IMR-90 (cell line): ENCODE measurements around the gene PDHA2. TPM values are rescaled to one million over a fixed set of nuclear protein-coding genes. Genes with fewer than 3 reads are reported as not detected.

Source experiments
- ATAC-seq: fragments of 200-7000 bp; cut with Tn5 transposase; 2 replicates; pipeline ENCODE4 v1.9.1; 2020; ENCODE audit warnings: low read depth, mild to moderate bottlenecking, moderate library complexity
- BruUV-seq: library from RNA; stranded (reverse); fragments of 400-500 nt; replicated peaks from 2 replicates; lab custom pipeline; 2021; lab: Mats Ljungman, UMichigan
- CTCF ChIA-PET: fragments of 300-600 bp; formaldehyde crosslinking; extraction: SDS; loops from one replicate; lab custom pipeline; 2021; ENCODE audit warnings: antibody characterized with exemption; lab: Yijun Ruan, JAX
- POLR2A ChIA-PET: fragments of 300-600 bp; sonication (Branson Sonifier 250); formaldehyde crosslinking; loops from one replicate; lab custom pipeline; 2022; ENCODE audit warnings: antibody characterized with exemption; ENCODE audit not compliant: unreplicated experiment; lab: Charles Lee
- DNase-seq: peaks from one replicate; pipeline ENCODE4 v3.0.0; 2013
- H2AFZ ChIP-seq: replicated peaks from 2 replicates; pipeline ENCODE3; 2013; ENCODE audit warnings: low read length, mild to moderate bottlenecking; ENCODE audit not compliant: poor library complexity
- H2AK5ac ChIP-seq: 2 replicates; pipeline ENCODE4 v1.6.1; 2013; ENCODE audit warnings: low read depth, low read length, inconsistent platforms
- H2AK9ac ChIP-seq: replicated peaks from 2 replicates; pipeline ENCODE3; 2013; ENCODE audit warnings: mild to moderate bottlenecking, low read depth, low read length, moderate library complexity; ENCODE audit not compliant: poor library complexity
- H2BK120ac ChIP-seq: 2 replicates; pipeline ENCODE4 v1.6.1; 2013; ENCODE audit warnings: low read depth, low read length, inconsistent platforms
- H2BK15ac ChIP-seq: 3 replicates; pipeline ENCODE4 v1.6.1; 2013; ENCODE audit warnings: low read depth, low read length, inconsistent platforms
- H2BK20ac ChIP-seq: 2 replicates; pipeline ENCODE4 v1.6.1; 2013; ENCODE audit warnings: low read depth, mild to moderate bottlenecking, inconsistent platforms, low read length, moderate library complexity
- H2BK5ac ChIP-seq: 2 replicates; pipeline ENCODE4 v1.6.1; 2013; ENCODE audit warnings: mild to moderate bottlenecking, low read depth, low read length, inconsistent platforms; ENCODE audit not compliant: poor library complexity, severe bottlenecking
- H3K14ac ChIP-seq: replicated peaks from 2 replicates; pipeline ENCODE4 v1.6.1; 2013; ENCODE audit warnings: low read depth, low read length, inconsistent platforms
- H3K18ac ChIP-seq: 2 replicates; pipeline ENCODE4 v1.6.1; 2013; ENCODE audit warnings: low read depth, low read length, control low read depth
- H3K23ac ChIP-seq: 2 replicates; pipeline ENCODE4 v1.6.1; 2013; ENCODE audit warnings: low read depth, low read length, inconsistent platforms
- H3K27ac ChIP-seq: 2 replicates; pipeline ENCODE4 v1.5.1; 2013; ENCODE audit warnings: mild to moderate bottlenecking, control low read depth, low read length; ENCODE audit not compliant: insufficient read depth
- H3K27me3 ChIP-seq: 2 replicates; pipeline ENCODE4 v1.6.1; 2013; ENCODE audit warnings: low read length; ENCODE audit not compliant: control insufficient read depth, insufficient read depth
- H3K36me3 ChIP-seq: 2 replicates; pipeline ENCODE4 v1.6.1; 2013; ENCODE audit warnings: low read length, mixed read lengths; ENCODE audit not compliant: control insufficient read depth, insufficient read depth
- H3K4ac ChIP-seq: 2 replicates; pipeline ENCODE4 v1.6.1; 2013; ENCODE audit warnings: low read depth, low read length, inconsistent platforms
- H3K4me1 ChIP-seq: 2 replicates; pipeline ENCODE4 v1.6.1; 2013; ENCODE audit warnings: low read length, mixed read lengths; ENCODE audit not compliant: control insufficient read depth, insufficient read depth
- H3K4me2 ChIP-seq: 2 replicates; pipeline ENCODE4 v1.6.1; 2013; ENCODE audit warnings: low read depth, mild to moderate bottlenecking, control low read depth, low read length, moderate library complexity
- H3K4me3 ChIP-seq: 2 replicates; pipeline ENCODE4 v1.5.1; 2013; ENCODE audit warnings: low read depth, mild to moderate bottlenecking, control low read depth, low read length, moderate library complexity; ENCODE audit not compliant: insufficient read depth
- H3K56ac ChIP-seq: 2 replicates; pipeline ENCODE4 v1.6.1; 2013; ENCODE audit warnings: low read length, inconsistent platforms; ENCODE audit not compliant: insufficient read depth; ENCODE audit errors: extremely low read depth
- H3K79me1 ChIP-seq, 2 experiments: 2 replicates each; pipeline ENCODE4 v1.6.1; 2013; ENCODE audit warnings: low read length in 2 of 2, inconsistent platforms in 1 of 2, low read depth in 1 of 2
- H3K9ac ChIP-seq: 2 replicates; pipeline ENCODE4 v1.6.1; 2013; ENCODE audit warnings: low read depth, low read length, control low read depth
- H3K9me1 ChIP-seq: 2 replicates; pipeline ENCODE4 v1.6.1; 2013; ENCODE audit warnings: low read length, inconsistent platforms; ENCODE audit not compliant: insufficient read depth
- H3K9me3 ChIP-seq: 2 replicates; pipeline ENCODE4 v1.6.1; 2013; ENCODE audit warnings: low read length; ENCODE audit not compliant: control insufficient read depth, insufficient read depth
- H4K20me1 ChIP-seq: 2 replicates; pipeline ENCODE4 v1.6.1; 2013; ENCODE audit warnings: low read length, inconsistent platforms; ENCODE audit not compliant: insufficient read depth
- H4K5ac ChIP-seq: 2 replicates; pipeline ENCODE4 v1.6.1; 2013; ENCODE audit warnings: mild to moderate bottlenecking, low read depth, low read length, control low read depth
- H4K8ac ChIP-seq, 2 experiments: 2 replicates each; pipeline ENCODE4 v1.6.1; 2013; ENCODE audit warnings: low read depth in 2 of 2, low read length in 2 of 2, control low read depth in 1 of 2, inconsistent platforms in 1 of 2
- H4K91ac ChIP-seq: 2 replicates; pipeline ENCODE4 v1.6.1; 2013; ENCODE audit warnings: low read depth, low read length, inconsistent platforms; ENCODE audit not compliant: insufficient read depth
- BHLHE40 ChIP-seq: fragments of 150-350 bp; IDR thresholded peaks from 2 replicates; pipeline ENCODE4 v1.6.1; 2016; ENCODE audit warnings: mild to moderate bottlenecking, low read depth, low read length
- CEBPB ChIP-seq: IDR thresholded peaks from 2 replicates; pipeline ENCODE4 v1.6.1; 2012; ENCODE audit warnings: low read depth, low read length, improper control_type of control experiment
- CHD1 ChIP-seq: IDR thresholded peaks from 2 replicates; pipeline ENCODE4 v1.6.1; 2012; ENCODE audit warnings: low read depth, low read length, improper control_type of control experiment
- CTCF ChIP-seq: conservative IDR thresholded peaks from 2 replicates; pipeline ENCODE4 v1.5.1; 2012; ENCODE audit warnings: mild to moderate bottlenecking, low read depth, low read length, improper control_type of control experiment
- FOS ChIP-seq: fragments of 150-350 bp; IDR thresholded peaks from 2 replicates; pipeline ENCODE4 v1.6.1; 2016; ENCODE audit warnings: low read depth, low read length
- MAFK ChIP-seq: IDR thresholded peaks from 2 replicates; pipeline ENCODE4 v1.6.1; 2012; ENCODE audit warnings: low read depth, low read length, improper control_type of control experiment
- MAZ ChIP-seq: IDR thresholded peaks from 2 replicates; pipeline ENCODE4 v1.6.1; 2012; ENCODE audit warnings: low read depth, mild to moderate bottlenecking, low read length, improper control_type of control experiment, moderate library complexity, borderline replicate concordance
- MXI1 ChIP-seq: IDR thresholded peaks from 2 replicates; pipeline ENCODE4 v1.6.1; 2012; ENCODE audit warnings: low read depth, mild to moderate bottlenecking, low read length, moderate library complexity, borderline replicate concordance
- NFE2L2 ChIP-seq: fragments of 150-350 bp; IDR thresholded peaks from 2 replicates; pipeline ENCODE4 v1.6.1; 2016; ENCODE audit warnings: low read depth, mild to moderate bottlenecking, low read length
- POLR2A ChIP-seq: IDR thresholded peaks from 2 replicates; pipeline ENCODE4 v1.6.1; 2012; ENCODE audit warnings: mild to moderate bottlenecking, low read depth, low read length
- RAD21 ChIP-seq: IDR thresholded peaks from 2 replicates; pipeline ENCODE4 v1.6.1; 2012; ENCODE audit warnings: low read length, improper control_type of control experiment
- RCOR1 ChIP-seq: IDR thresholded peaks from 2 replicates; pipeline ENCODE4 v1.6.1; 2012; ENCODE audit warnings: mild to moderate bottlenecking, low read length, improper control_type of control experiment; ENCODE audit not compliant: insufficient replicate concordance
- RFX5 ChIP-seq: IDR thresholded peaks from 2 replicates; pipeline ENCODE4 v1.8.0; 2012; ENCODE audit warnings: low read depth, mild to moderate bottlenecking, low read length, moderate library complexity
- SMC3 ChIP-seq: fragments of 150-350 bp; IDR thresholded peaks from 2 replicates; pipeline ENCODE4 v1.6.1; 2016; ENCODE audit warnings: low read depth, mild to moderate bottlenecking, antibody characterized with exemption, low read length, moderate library complexity
- USF2 ChIP-seq: fragments of 150-350 bp; IDR thresholded peaks from 2 replicates; pipeline ENCODE4 v1.6.1; 2017; ENCODE audit warnings: mild to moderate bottlenecking, antibody characterized with exemption, low read length, low read depth
- WGBS, 2 experiments: methylation state at CpG; one replicate each; pipeline versions ENCODE4 v1.1.5 to v1.1.7; 2013; ENCODE audit warnings: missing lambda C conversion rate in 2 of 2; ENCODE audit not compliant: insufficient read length in 1 of 2; ENCODE audit errors: extremely low coverage in 2 of 2; 5-methylcytosine and 5-hydroxymethylcytosine counted together
- dilution Hi-C: fragments of 300-500 bp; cut with HindIII; formaldehyde crosslinking; loops from one replicate; pipeline ENCODE4 v1.14.3; 2018; ENCODE audit warnings: low sequenced_read_pairs; ENCODE audit not compliant: unreplicated experiment
- in situ Hi-C: fragments of 300-500 bp; cut with MboI; formaldehyde crosslinking; loops from 3 replicates; pipeline ENCODE4 v1.14.3; 2019; ENCODE audit warnings: low sequenced_read_pairs, inconsistent platforms, mixed read lengths
- intact Hi-C: fragments of 100-400 bp; cut with micrococcal nuclease; formaldehyde crosslinking; loops from 2 replicates; pipeline ENCODE4 v1.10.0; 2022
- polyA plus RNA-seq, 3 experiments: library from polyadenylated mRNA; depleted of rRNA; stranded (reverse); fragments of >200 nt; gene quantifications; 2 replicates each; pipeline ENCODE4 v1.2.3, GENCODE V29; 2012; ENCODE audit warnings: low replicate concordance in 1 of 3
- total RNA-seq: library from RNA; depleted of rRNA; stranded (reverse); fragments of >200 nt; gene quantifications from 2 replicates; pipeline ENCODE4 v1.2.3, GENCODE V29; 2012

Gene PDHA2
- total and polyA plus RNA-seq, 2 of the 4 experiments (the other 2 are of a cell fraction), result not detected

- Histone ChIP-seq H3K27me3 (no peaks in the 10 kb centered on the region), H4K20me1 (no peaks in the 10 kb centered on the region), H3K36me3 (no peaks in the 10 kb centered on the region), H4K91ac (no peak overlapping the region), H3K23ac (no peak overlapping the region), H2BK15ac (no peak overlapping the region), H3K4me2 (no peak overlapping the region), H4K8ac (no peak overlapping the region), H4K5ac (no peak overlapping the region), H3K14ac (no peak overlapping the region), H3K56ac (no peak overlapping the region), H2BK120ac (no peak overlapping the region), H3K18ac (no peak overlapping the region), H2BK20ac (no peak overlapping the region), H2AK5ac (no peak overlapping the region), H2BK5ac (no peak overlapping the region), H3K4me1 (no peaks in the 10 kb centered on the region), H3K79me1 (no peaks in the 10 kb centered on the region), H3K9me3 (peaks cover 11% of the 10 kb centered on the region), H3K27ac (no peak overlapping the region), H3K4me3 (no peak overlapping the region), H2AK9ac (no peak overlapping the region), H3K4ac (no peak overlapping the region), H2AFZ (no peak overlapping the region), H3K9me1 (no peaks in the 10 kb centered on the region), H3K9ac (no peak overlapping the region)
- ChIA-PET POLR2A (no interaction called here), CTCF (interaction anchor here (0.6 kb wide), 1 partner anchor 24 kb away, joined by 6 read pairs; no protein-coding TSS in a partner anchor)
- intact Hi-C loops, result no loop called here
- DNase-seq (no peak), ATAC-seq (no peak)
- TF ChIP-seq NFE2L2, result no peak
- TF ChIP-seq USF2, result no peak
- no peak for TF ChIP-seq MAZ
- TF ChIP-seq BHLHE40, result no peak
- TF ChIP-seq POLR2A, result no peak
- no peak for TF ChIP-seq CEBPB
- TF ChIP-seq MAFK, result no peak
- TF ChIP-seq RCOR1, result no peak
- TF ChIP-seq RAD21, result no peak
- TF ChIP-seq CTCF, result no peak
- TF ChIP-seq MXI1, result no peak
- TF ChIP-seq RFX5, result no peak
- TF ChIP-seq FOS, result no peak
- no peak for TF ChIP-seq CHD1
- TF ChIP-seq SMC3, result no peak
- no TSS peak for BruUV-seq
- in situ Hi-C loops, result no loop called here
- dilution Hi-C loops, result no loop called here
- WGBS, 2 experiments, result 83% methylated on average over 1 of the region's 2 CpGs; no CpG with 5 or more reads in 1 of the 2 experiments
Measured at GRCh38 chr4:95838192-95838591, 1.7 kb upstream of the PDHA2 start.
